Fibroblast of lung (primary cell): ENCODE measurements around the gene CYP24A1. TPM values are rescaled to one million over a fixed set of nuclear protein-coding genes. Genes with fewer than 3 reads are reported as not detected.

Experiments
- DNase-seq, 2 donors: peaks; one replicate each; pipeline versions ENCODE4 v3.0.0 to v3.0.0-alpha.2; 2010; ENCODE audit warnings: low read depth in 2 of 2
- H2AFZ ChIP-seq: 2 replicates; pipeline ENCODE4 v1.5.1; 2012; ENCODE audit warnings: low read length, control low read depth, inconsistent platforms
- H3K27ac ChIP-seq: 2 replicates; pipeline ENCODE4 v1.5.1; 2011; ENCODE audit warnings: low read length, control low read depth; ENCODE audit not compliant: insufficient read depth
- H3K27me3 ChIP-seq: 2 replicates; pipeline ENCODE4 v1.5.1; 2011; ENCODE audit warnings: mild to moderate bottlenecking, low read length; ENCODE audit not compliant: control insufficient read depth, insufficient read depth
- H3K36me3 ChIP-seq: 2 replicates; pipeline ENCODE4 v1.5.1; 2011; ENCODE audit warnings: low read length; ENCODE audit not compliant: control insufficient read depth, insufficient read depth
- H3K4me1 ChIP-seq: 2 replicates; pipeline ENCODE4 v1.5.1; 2011; ENCODE audit warnings: low read length; ENCODE audit not compliant: control insufficient read depth, insufficient read depth; ENCODE audit errors: extremely low read depth
- H3K4me2 ChIP-seq: 2 replicates; pipeline ENCODE4 v1.5.1; 2011; ENCODE audit warnings: low read length, control low read depth; ENCODE audit not compliant: insufficient read depth; ENCODE audit errors: extremely low read depth
- H3K4me3 ChIP-seq, 4 experiments: fragments of 200-600 bp in 1 of 4; sonication (generic) in 1 of 4; replicated peaks in 1 of 4; 2 replicates each; pipeline ENCODE4 v1.5.1; 2011 to 2016; ENCODE audit warnings: low read length in 4 of 4, low read depth in 3 of 4, mild to moderate bottlenecking in 3 of 4, control low read depth in 2 of 4, inconsistent platforms in 1 of 4, mixed read lengths in 1 of 4; ENCODE audit not compliant: insufficient read depth in 1 of 4; ENCODE audit errors: control extremely low read depth in 1 of 4
- H3K79me2 ChIP-seq: 2 replicates; pipeline ENCODE4 v1.5.1; 2012; ENCODE audit warnings: mild to moderate bottlenecking, low read length, inconsistent platforms; ENCODE audit not compliant: control insufficient read depth, insufficient read depth
- H3K9ac ChIP-seq: 2 replicates; pipeline ENCODE4 v1.5.1; 2011; ENCODE audit warnings: mild to moderate bottlenecking, low read length, control low read depth; ENCODE audit not compliant: insufficient read depth
- H3K9me3 ChIP-seq: 2 replicates; pipeline ENCODE4 v1.5.1; 2012; ENCODE audit warnings: low read depth, low read length; ENCODE audit not compliant: control insufficient read depth, insufficient read depth
- H4K20me1 ChIP-seq: 2 replicates; pipeline ENCODE4 v1.5.1; 2011; ENCODE audit warnings: low read length; ENCODE audit not compliant: control insufficient read depth, insufficient read depth; ENCODE audit errors: extremely low read depth
- EZH2 ChIP-seq: IDR thresholded peaks from 2 replicates; pipeline ENCODE4 v1.5.1; 2012; ENCODE audit warnings: low read length, control low read depth, mild to moderate bottlenecking; ENCODE audit errors: missing control alignments
- polyA plus RNA-seq, 2 donors: library from polyadenylated mRNA; depleted of rRNA in 1 of 2; stranded (reverse) in 1 of 2; unstranded in 1 of 2; fragments of >200 nt; gene quantifications; 2 replicates each; pipeline ENCODE4 v1.2.1, GENCODE V29; 2011 to 2012; ENCODE audit warnings: missing spikeins in 1 of 2
- total RNA-seq: library from RNA; depleted of rRNA; stranded (reverse); fragments of >200 nt; gene quantifications from 2 replicates; pipeline ENCODE4 v1.2.1, GENCODE V29; 2014
- TF ChIP-seq, protein P1 (sequence below), 2 donors: IDR thresholded peaks in 1 of 2; conservative IDR thresholded peaks in 1 of 2; 1 replicate in 1 of 2; 2 replicates in 1 of 2; pipeline ENCODE4 v1.5.1; 2011 to 2012; ENCODE audit warnings: low read length in 2 of 2, control low read depth in 1 of 2, inconsistent platforms in 1 of 2, low read depth in 1 of 2, mild to moderate bottlenecking in 1 of 2

CYP24A1 gene
- total and polyA plus RNA-seq, 2 donors (not counting 1 experiment from before 2014, with no cell fraction given) = not detected

- no peaks in the 10 kb centered on the region for H3K27me3 ChIP-seq
- no peak overlapping the region for H3K9ac ChIP-seq
- H4K20me1 ChIP-seq = no peaks in the 10 kb centered on the region
- DNase-seq = no peak
- no peak overlapping the region for H2AFZ ChIP-seq
- no peaks in the 10 kb centered on the region for H3K4me1 ChIP-seq
- TF ChIP-seq, protein P1, sequence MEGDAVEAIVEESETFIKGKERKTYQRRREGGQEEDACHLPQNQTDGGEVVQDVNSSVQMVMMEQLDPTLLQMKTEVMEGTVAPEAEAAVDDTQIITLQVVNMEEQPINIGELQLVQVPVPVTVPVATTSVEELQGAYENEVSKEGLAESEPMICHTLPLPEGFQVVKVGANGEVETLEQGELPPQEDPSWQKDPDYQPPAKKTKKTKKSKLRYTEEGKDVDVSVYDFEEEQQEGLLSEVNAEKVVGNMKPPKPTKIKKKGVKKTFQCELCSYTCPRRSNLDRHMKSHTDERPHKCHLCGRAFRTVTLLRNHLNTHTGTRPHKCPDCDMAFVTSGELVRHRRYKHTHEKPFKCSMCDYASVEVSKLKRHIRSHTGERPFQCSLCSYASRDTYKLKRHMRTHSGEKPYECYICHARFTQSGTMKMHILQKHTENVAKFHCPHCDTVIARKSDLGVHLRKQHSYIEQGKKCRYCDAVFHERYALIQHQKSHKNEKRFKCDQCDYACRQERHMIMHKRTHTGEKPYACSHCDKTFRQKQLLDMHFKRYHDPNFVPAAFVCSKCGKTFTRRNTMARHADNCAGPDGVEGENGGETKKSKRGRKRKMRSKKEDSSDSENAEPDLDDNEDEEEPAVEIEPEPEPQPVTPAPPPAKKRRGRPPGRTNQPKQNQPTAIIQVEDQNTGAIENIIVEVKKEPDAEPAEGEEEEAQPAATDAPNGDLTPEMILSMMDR (conservative IDR thresholded peaks at IDR 0.05 in 1 of 2, IDR thresholded peaks at IDR 0.05 in 1 of 2; ENCODE audit: low read depth in 1 of 2, low read length in 2 of 2) = no peak
- TF ChIP-seq EZH2 = no peak
- H3K9me3 ChIP-seq = no peaks in the 10 kb centered on the region
- H3K4me2 ChIP-seq = no peak overlapping the region
- no peak overlapping the region for H3K27ac ChIP-seq
- no peak overlapping the region for H3K4me3 ChIP-seq
- H3K36me3 ChIP-seq = no peaks in the 10 kb centered on the region
- no peaks in the 10 kb centered on the region for H3K79me2 ChIP-seq
Measured at GRCh38 chr20:54184071-54184470, 10.3 kb upstream of the CYP24A1 start.

- H2AFZ ChIP-seq = no peak overlapping the region
- H3K4me3 ChIP-seq = no peak overlapping the region
- H3K4me2 ChIP-seq = no peak overlapping the region
- no peak overlapping the region for H3K27ac ChIP-seq
- no peaks in the 10 kb centered on the region for H3K79me2 ChIP-seq
- DNase-seq = no peak
- no peaks in the 10 kb centered on the region for H4K20me1 ChIP-seq
- H3K9ac ChIP-seq = no peak overlapping the region
- no peaks in the 10 kb centered on the region for H3K36me3 ChIP-seq
- no peaks in the 10 kb centered on the region for H3K9me3 ChIP-seq
- H3K4me1 ChIP-seq = no peaks in the 10 kb centered on the region
- TF ChIP-seq, protein P1 (conservative IDR thresholded peaks at IDR 0.05 in 1 of 2, IDR thresholded peaks at IDR 0.05 in 1 of 2; ENCODE audit: low read depth in 1 of 2, low read length in 2 of 2) = no peak
- H3K27me3 ChIP-seq = no peaks in the 10 kb centered on the region
Measured at GRCh38 chr20:54180931-54181330, 7.1 kb upstream of the CYP24A1 start.

DNA sequence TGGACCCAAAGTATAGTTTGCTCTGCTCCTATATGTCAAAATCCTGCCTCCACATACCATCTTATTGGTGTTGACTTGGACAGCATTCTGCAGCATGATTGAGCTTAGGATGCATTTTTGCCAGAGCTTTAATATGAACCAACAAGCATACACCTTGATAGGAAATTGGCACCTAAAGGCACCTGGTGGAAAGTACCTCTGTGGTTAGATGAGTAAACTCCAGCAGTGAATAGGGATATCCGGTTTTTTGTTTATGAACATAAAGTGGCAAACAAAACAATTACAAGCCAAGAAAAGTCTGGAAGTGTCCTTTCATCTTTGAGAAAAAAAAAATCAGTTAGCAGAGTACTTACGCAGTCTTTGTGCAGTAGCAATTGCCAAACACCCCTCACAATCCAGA is 6.2 kb upstream of the CYP24A1 start:
- Histone ChIP-seq H3K36me3 (no peaks in the 10 kb centered on the region), H3K4me3 (no peak overlapping the region), H3K27me3 (peaks cover under 1% of the 10 kb centered on the region), H4K20me1 (no peaks in the 10 kb centered on the region), H3K4me2 (no peak overlapping the region), H3K9me3 (no peaks in the 10 kb centered on the region), H3K27ac (no peak overlapping the region), H3K9ac (no peak overlapping the region), H2AFZ (no peak overlapping the region), H3K4me1 (no peaks in the 10 kb centered on the region), H3K79me2 (no peaks in the 10 kb centered on the region)
- DNase-seq = no peak
- TF ChIP-seq EZH2 = no peak
- TF ChIP-seq, protein P1 (conservative IDR thresholded peaks at IDR 0.05 in 1 of 2, IDR thresholded peaks at IDR 0.05 in 1 of 2; ENCODE audit: low read depth in 1 of 2, low read length in 2 of 2) = no peak
